HL-60 (cell line): ENCODE data around the gene NAA10.

Experiments used
- DNase-seq, 2 experiments: peaks; one replicate each; pipeline ENCODE4 v3.0.0-alpha.2; 2010 to 2020; ENCODE audit warnings: low read depth in 1 of 2, low spot score in 1 of 2
- H3K27ac ChIP-seq: fragments of 250-450 bp; sonication (Bioruptor Pico); replicated peaks from 2 replicates; pipeline ENCODE4 v1.5.1; 2020; ENCODE audit warnings: mild to moderate bottlenecking, moderate library complexity
- H3K27me3 ChIP-seq: fragments of 250-450 bp; sonication (Bioruptor Pico); 2 replicates; pipeline ENCODE4 v1.5.1; 2021; ENCODE audit warnings: mild to moderate bottlenecking, moderate library complexity; ENCODE audit not compliant: insufficient read depth, poor library complexity, severe bottlenecking
- H3K4me3 ChIP-seq: replicated peaks from 2 replicates; pipeline ENCODE4 v1.5.1; 2011; ENCODE audit warnings: mild to moderate bottlenecking, control low read depth, low read length; ENCODE audit not compliant: insufficient read depth
- GABPA ChIP-seq: IDR thresholded peaks from 2 replicates; pipeline ENCODE4 v1.6.1; 2012; ENCODE audit warnings: low read depth
- POLR2AphosphoS5 ChIP-seq: IDR thresholded peaks from 2 replicates; pipeline ENCODE4 v1.6.1; 2012; ENCODE audit warnings: low read depth
- REST ChIP-seq: IDR thresholded peaks from 2 replicates; pipeline ENCODE4 v1.6.1; 2012; ENCODE audit warnings: low read depth; ENCODE audit not compliant: insufficient replicate concordance
- SPI1 ChIP-seq: IDR thresholded peaks from 2 replicates; pipeline ENCODE4 v1.6.1; 2012; ENCODE audit warnings: low read depth, mild to moderate bottlenecking, borderline replicate concordance
- TF ChIP-seq, protein P1 (sequence below): IDR thresholded peaks from one replicate; pipeline ENCODE4 v1.5.1; 2011; ENCODE audit warnings: low read length, control low read depth, inconsistent platforms; ENCODE audit not compliant: insufficient read depth

NAA10 gene

DNA sequence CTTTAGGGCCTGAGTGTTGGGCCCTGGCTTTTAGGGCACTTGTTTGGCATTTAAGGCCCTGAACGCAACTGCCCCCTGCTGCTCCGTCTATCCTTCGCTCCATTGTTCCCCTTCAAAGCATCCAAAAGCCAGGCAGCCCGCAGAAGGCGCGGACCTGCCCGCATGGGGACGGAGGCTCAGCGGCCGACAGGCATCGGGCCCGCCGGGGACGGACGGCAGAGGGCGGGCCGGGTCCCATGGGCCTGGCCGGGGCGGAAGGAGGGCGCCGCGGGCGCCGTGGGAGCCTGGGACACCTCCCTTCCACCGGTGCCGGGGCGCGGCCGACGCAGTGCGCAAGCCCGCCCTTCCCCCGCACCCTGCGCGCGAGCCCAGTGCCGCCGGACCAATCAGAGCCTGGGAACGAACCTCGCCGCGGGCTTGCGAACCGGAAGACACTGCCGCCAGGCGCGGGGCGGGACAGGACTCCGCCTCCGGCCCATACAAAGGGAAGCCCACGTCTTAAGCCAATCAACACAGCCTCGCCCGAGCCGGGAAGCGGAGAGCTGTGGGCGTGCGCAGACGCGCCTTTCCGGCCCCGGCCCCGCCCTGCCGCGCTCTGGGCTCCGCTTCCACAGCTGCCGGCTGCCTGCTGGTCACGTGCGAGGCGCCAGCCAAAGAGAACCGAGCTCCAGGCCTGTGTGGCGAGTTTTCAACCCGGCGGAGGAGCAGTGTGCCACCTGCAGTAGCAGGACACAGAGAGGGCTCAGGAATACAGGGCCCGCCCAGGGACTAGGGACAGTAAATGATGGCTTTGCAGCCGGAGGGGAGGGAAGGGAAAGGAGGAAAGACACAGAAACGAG, 6.7 kb downstream of the NAA10 start:
- TF ChIP-seq GABPA, result no peak; the same call in 1 of the 2 replicates
- peak; percentile 66 for TF ChIP-seq POLR2AphosphoS5

DNA sequence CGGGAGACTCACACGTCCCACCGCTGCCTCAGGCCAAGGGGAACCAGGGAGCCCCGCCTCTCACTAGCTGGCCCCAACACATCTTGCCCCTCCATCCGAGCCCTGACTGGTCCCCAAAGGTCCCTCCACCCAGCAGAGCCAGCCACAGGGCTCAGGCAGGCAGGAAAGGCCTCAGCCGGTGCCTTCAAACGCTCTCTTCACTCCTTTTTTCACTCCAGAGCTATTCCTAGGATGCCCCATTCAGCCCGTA, 7.2 kb downstream of the NAA10 start:
- no peak for DNase-seq
- Histone ChIP-seq H3K4me3 (peak overlapping the region; percentile 44), H3K27me3 (no peaks in the 10 kb centered on the region), H3K27ac (peak overlapping the region; percentile 100)
- TF ChIP-seq, protein P1, sequence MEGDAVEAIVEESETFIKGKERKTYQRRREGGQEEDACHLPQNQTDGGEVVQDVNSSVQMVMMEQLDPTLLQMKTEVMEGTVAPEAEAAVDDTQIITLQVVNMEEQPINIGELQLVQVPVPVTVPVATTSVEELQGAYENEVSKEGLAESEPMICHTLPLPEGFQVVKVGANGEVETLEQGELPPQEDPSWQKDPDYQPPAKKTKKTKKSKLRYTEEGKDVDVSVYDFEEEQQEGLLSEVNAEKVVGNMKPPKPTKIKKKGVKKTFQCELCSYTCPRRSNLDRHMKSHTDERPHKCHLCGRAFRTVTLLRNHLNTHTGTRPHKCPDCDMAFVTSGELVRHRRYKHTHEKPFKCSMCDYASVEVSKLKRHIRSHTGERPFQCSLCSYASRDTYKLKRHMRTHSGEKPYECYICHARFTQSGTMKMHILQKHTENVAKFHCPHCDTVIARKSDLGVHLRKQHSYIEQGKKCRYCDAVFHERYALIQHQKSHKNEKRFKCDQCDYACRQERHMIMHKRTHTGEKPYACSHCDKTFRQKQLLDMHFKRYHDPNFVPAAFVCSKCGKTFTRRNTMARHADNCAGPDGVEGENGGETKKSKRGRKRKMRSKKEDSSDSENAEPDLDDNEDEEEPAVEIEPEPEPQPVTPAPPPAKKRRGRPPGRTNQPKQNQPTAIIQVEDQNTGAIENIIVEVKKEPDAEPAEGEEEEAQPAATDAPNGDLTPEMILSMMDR, result no peak
- TF ChIP-seq GABPA, result no peak
- no peak for TF ChIP-seq SPI1
- no peak for TF ChIP-seq POLR2AphosphoS5
- TF ChIP-seq REST, result no peak

More for the DNA sequence above, 6.7 kb downstream of the NAA10 start:
- Histone ChIP-seq H3K4me3 (peak overlapping the region; percentile 44), H3K27me3 (no peaks in the 10 kb centered on the region), H3K27ac (peak overlapping the region; percentile 100)
- peak; percentile 88 to 93 for DNase-seq

- TF ChIP-seq POLR2AphosphoS5, result peak; percentile 99
- TF ChIP-seq SPI1, result peak; percentile 73; the same call in 1 of the 2 replicates
- TF ChIP-seq REST, result peak; percentile 50
- TF ChIP-seq GABPA, result peak; percentile 61
- TF ChIP-seq, protein P1, result no peak
- Histone ChIP-seq H3K4me3 (peak overlapping the region; percentile 59), H3K27me3 (no peaks in the 10 kb centered on the region), H3K27ac (peak overlapping the region; percentile 100)
- DNase-seq, result peak; percentile 71 to 98
Measured at GRCh38 chrX:153926858-153927671, 7.8 kb downstream of the NAA10 start.

DNA sequence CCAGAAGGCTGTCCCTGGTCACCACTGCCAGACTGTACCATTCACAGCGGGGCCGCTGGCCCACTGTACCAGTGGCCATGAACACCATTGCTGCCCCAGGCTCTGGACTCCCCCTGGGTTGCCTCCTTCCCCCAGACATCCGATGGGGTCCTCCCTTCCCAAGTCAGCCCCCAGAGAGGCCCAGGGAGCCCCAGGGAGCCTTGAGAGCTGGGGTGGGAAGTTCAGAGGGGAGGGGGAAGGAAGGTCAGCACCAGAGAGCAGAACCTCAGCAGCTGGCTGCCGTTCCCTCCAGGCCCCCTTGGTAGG, 8.3 kb downstream of the NAA10 start:
- TF ChIP-seq GABPA (no peak), REST (no peak), POLR2AphosphoS5 (no peak), SPI1 (no peak)
- TF ChIP-seq, protein P1, result no peak
- no peaks in the 10 kb centered on the region for H3K27me3 ChIP-seq
- peak overlapping the region; percentile 100 for H3K27ac ChIP-seq
- peak in 1 of 2 experiments; percentile 83 for DNase-seq
- H3K4me3 ChIP-seq, result peak overlapping the region; percentile 59
